Glomerular endothelial cell (primary cell): ENCODE measurements around the gene GNAL. TPM values are rescaled to one million over a fixed set of nuclear protein-coding genes. Genes with fewer than 3 reads are reported as not detected.

ENCODE experiments used
- DNase-seq: peaks from one replicate; pipeline ENCODE4 v3.0.0-alpha.2; 2011; ENCODE audit warnings: low read depth, low spot score; ENCODE audit errors: extremely low read depth
- total RNA-seq: library from RNA; depleted of rRNA; stranded (reverse); fragments of >200 nt; gene quantifications from 2 replicates; pipeline ENCODE4 v1.2.3, GENCODE V29; 2015

The GNAL gene
- total RNA-seq, 1 donor from 2014 or later = 0.41 TPM

GRCh38 chr18:11800566-11801334 lies 111.7 kb downstream of the GNAL start:
- DNase-seq = no peak

- DNase-seq = no peak
These were observed 112.5 kb downstream of the GNAL start for GRCh38 chr18:11801573-11801972.

GRCh38 chr18:11802158-11802557 lies 113.1 kb downstream of the GNAL start:
- no peak for DNase-seq

DNA sequence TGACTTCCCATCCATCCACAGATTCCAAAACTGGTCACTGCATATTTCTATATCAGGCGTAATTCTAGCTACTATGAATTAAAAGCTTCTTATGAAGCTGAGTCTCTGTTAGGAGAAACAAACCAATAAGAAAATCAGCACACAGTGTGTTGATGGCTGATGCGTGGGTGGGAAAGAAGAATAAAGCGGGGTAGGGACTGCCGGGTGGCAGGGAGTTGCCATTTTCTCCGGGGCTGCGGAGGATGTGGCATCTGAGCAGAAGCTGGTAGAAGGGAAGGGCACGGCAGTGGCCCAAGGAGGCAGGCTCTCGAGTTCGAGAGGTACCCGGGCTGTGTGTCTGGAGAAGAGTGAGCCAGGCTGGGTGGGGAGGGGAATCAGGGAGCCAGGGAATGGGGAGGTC lies 113.5 kb downstream of the GNAL start:
- no peak for DNase-seq

DNA sequence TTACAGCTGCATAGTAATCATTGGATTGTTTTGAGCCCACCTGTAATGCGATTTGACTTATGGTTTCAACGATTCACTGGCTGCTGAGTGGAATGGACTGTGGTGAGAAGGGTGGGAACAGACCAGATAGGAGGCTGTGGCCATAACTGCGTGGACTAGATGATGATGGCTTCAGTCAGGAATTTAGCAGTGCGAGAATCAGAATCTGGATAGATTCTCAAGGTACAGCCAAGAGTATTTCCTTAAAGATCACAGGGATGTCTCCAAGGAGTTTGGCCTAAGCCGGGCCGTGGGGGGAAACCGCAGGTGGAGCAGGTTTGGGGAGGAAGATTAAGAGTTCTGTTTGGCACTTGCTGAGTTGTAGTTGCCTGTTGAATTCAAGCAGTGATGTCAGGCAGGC lies 118.2 kb downstream of the GNAL start:
- DNase-seq = no peak

DNA sequence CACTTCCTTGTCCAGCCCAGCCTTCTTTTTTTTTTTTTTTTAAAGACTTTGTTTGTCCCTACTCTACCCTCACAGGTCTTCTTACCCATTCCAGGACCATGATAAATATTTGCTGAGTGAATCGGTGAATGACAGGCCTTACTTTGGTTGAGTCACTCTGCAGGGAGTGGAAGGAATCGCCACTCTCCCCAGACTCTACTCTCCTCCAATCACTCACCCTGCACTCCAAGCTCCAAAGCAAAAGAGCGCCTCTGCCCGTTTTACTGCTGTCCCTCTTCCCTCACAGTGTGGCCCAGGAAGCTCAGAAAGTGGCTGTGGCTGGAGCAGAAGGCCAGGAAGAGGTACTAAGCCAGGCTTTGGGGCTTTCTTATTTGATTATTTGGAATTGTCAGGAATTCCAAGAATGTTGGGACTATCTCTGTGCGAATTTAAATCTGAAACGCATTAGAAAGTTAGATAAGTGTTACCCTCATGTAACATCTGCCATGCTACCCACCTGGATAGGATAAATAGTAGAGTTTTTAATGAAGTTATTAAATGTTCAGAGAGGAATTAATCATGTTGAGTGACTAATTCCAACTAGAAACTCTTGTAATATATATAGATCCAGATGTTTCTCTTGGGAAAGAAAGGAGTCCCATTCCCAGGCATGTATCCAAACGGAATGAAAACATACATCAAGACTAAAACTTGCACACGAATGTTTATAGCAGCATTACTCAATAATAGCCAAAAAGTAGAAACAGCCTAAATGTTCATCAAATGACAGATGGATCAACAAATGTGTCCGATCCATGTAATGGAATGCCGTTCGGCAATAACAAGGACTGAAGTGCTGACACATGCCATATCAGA lies 119.2 kb downstream of the GNAL start:
- DNase-seq = no peak

- DNase-seq = no peak
These were observed 120.8 kb downstream of the GNAL start for GRCh38 chr18:11809895-11810294.

DNA sequence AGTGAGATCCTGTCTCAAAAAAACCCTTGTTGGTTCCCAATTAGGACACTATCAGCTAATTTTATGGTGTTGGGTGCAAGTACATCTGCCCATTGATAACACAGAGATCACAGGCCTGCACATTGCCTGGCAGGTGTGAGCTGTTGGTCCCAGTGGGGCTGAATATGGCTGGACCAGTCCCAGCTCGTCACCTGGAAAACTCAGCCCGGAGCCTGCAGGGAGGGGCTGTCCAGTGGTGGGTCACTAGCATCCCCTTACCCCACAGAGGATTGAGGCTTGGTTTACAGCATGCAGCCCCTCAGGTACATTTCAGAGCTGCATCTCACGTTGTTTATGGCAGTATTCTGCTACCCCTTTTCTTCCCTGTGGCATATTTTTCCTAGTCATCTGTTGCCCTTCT lies 121.3 kb downstream of the GNAL start:
- no peak for DNase-seq

DNA sequence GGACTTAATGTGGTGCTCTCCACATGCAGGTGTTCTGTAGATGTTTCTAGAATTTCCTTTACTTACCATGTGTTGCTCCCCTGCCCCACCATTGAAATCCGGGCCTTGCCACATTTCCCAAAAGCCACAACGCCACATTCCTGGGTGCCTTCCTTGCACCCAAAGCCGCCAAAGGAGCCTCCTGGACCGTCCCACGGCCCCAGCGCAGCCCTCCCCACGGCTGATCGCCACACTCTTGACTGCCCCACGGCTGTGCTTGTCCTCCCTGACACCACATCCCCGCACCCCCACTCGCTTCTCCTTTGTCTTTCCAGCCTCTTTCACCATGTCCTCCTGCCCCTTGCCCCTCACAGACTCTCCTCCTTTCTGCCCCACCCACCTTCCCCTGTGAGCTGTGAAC lies 121.9 kb downstream of the GNAL start:
- DNase-seq = no peak

- no peak for DNase-seq
These were observed 128.2 kb downstream of the GNAL start for GRCh38 chr18:11817229-11817628.

DNA sequence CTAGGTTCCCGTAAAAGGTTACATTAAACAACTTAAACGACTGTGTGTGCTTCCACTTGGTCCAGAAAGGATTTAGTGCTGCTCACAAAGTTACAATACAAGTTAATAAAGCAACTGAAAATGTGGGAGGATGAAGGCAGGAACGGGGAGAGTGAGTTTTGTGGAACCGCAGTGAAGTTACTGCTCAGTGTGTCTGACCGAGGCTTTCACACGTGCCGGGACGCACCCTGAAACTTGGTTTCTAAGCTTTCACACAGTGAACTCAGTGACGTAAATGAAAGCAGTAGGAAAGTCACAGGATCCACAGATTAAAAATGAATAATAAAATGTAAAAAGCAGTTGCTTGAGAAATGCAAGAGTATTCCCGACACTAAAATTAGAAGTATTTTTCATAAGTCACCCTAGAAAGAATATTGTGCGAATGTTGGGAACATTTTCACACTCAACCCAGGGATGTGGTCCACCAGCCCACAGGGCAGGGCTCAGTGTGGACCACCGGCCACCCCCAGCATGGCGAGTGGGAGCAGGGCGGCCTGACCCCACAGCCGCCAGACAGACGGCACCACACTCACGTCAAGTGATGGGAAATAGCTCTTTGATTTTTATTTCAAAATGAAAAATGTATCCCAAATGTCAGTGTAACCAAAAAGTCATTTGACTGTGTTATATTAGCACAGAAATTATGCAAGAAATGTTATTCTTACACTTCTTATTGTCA lies 129.6 kb downstream of the GNAL start:
- no peak for DNase-seq

DNA sequence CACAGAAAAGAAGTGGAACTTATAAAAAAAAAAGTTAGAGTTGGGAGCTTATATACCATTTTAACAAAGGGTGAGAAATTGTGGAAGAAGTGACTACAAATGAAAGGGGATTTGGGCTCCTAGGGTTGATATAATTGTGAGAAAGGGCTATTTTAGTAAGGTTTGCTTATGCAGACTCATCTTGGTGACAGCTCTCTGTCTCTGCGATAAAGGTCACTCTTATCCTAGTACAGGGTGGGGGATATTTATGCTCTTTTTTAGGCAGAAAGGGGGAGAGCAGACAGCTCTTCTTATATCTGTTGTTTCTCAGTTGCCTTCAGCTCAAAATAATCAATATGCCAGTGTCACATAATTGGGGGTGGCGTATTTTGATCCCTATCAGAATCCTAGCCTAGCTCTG lies 130.9 kb downstream of the GNAL start:
- no peak for DNase-seq

GRCh38 chr18:11820697-11821096 lies 131.6 kb downstream of the GNAL start:
- no peak for DNase-seq

GRCh38 chr18:11821208-11821607 lies 132.1 kb downstream of the GNAL start:
- DNase-seq = no peak

GRCh38 chr18:11821643-11822237 lies 132.7 kb downstream of the GNAL start:
- no peak for DNase-seq

DNA sequence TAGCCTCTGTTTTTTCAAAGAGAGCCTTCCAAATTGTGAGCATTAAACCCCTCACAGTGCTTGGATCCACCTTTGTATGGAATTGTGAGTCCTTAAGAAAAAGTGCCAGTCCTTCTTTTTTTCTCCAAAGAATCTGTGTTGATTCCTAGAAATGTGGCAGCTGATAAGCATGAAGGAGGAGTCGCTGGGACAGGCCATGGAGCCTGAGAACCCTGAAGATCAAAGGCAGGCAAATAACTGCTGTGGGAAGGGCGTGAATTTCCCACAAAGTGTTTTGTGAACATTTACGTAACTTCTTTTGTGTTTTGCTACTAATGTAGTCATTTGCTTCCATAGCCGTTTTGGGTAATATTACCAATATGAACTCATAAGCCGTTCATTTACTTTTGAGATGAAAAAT lies 134.5 kb downstream of the GNAL start:
- DNase-seq = no peak

DNA sequence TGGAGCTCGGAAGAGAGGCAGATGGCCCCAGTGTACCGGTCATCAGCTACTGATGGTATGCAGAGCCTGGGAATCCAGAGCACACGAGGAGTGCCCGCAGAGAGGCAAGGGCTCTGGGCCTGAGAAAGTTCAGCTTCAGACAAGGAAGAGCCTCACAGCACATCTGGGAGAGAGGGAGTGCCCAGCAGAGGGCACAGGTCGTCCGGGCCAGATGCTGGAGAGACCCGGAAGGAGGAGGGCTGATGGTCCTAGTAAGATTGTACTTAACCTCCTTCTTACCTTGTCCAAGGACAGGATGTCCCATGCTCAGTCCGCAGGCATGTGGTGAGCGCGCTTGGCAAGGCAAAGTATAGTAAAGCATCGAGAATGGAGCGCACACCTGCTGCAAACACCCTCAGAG lies 137.8 kb downstream of the GNAL start:
- no peak for DNase-seq

- no peak for DNase-seq
These were observed 139.8 kb downstream of the GNAL start for GRCh38 chr18:11828786-11829432.

DNA sequence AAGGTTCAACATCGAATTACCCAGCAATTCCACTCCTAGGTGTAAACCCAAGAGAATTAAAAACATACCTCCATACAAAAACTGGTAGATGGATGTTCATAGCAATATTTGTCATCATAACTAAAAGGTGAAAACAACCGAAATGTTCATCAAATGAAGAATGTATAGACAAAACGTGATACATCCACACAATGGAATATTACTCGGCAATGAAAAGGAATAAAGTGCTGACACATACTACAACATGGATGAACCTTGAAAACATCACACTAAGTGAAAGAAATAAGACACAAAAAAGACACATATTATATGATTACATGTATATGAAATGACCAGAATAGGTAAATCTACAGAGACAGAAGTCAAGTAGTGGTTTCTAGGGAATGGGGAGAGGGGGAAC lies 141.5 kb downstream of the GNAL start:
- DNase-seq = no peak

- DNase-seq = no peak
These were observed 142.9 kb downstream of the GNAL start for GRCh38 chr18:11831921-11832320.

GRCh38 chr18:11834772-11835171 lies 145.7 kb downstream of the GNAL start:
- DNase-seq = no peak
